HTR-8/SVneo (cell line): ENCODE data around the gene SFXN1.
"Not testable (repeated sequence)": the region's sequence is repeated elsewhere in the genome, so short reads cannot be mapped to it uniquely, and the experiment has no call there.

Experiments used
- DNase-seq: peaks from one replicate; pipeline ENCODE4 v3.0.0; 2011; ENCODE audit warnings: low spot score, mixed read lengths; ENCODE audit not compliant: insufficient read length
- FAIRE-seq: peaks from 2 replicates; lab custom pipeline; 2011; peaks lifted over from hg19 to GRCh38; lab: Jason Lieb, UNC

Gene SFXN1

GRCh38 chr5:175534070-175534932 is 55.9 kb downstream of the SFXN1 start:
- FAIRE-seq (peak; percentile 90), DNase-seq (peak; percentile 86)

- DNase-seq, FAIRE-seq: not testable (repeated sequence)
These were observed 57.0 kb downstream of the SFXN1 start for GRCh38 chr5:175535331-175535730.

- no peak for FAIRE-seq
- DNase-seq: no peak
These were observed 57.4 kb downstream of the SFXN1 start for GRCh38 chr5:175535796-175536195.

GRCh38 chr5:175538576-175538975 is 60.2 kb downstream of the SFXN1 start:
- DNase-seq: no peak
- FAIRE-seq: no peak

GRCh38 chr5:175539936-175540335 is 61.6 kb downstream of the SFXN1 start:
- FAIRE-seq (no peak), DNase-seq (no peak)

- FAIRE-seq: no peak
- DNase-seq: no peak
These were observed 62.9 kb downstream of the SFXN1 start for GRCh38 chr5:175541264-175541663.

- FAIRE-seq (no peak), DNase-seq (no peak)
These were observed 64.0 kb downstream of the SFXN1 start for GRCh38 chr5:175542232-175542965.

- no peak for FAIRE-seq
- DNase-seq: no peak
These were observed 64.5 kb downstream of the SFXN1 start for GRCh38 chr5:175542966-175543235.

GRCh38 chr5:175544108-175544511 is 65.8 kb downstream of the SFXN1 start:
- DNase-seq (no peak), FAIRE-seq (no peak)

- DNase-seq (no peak), FAIRE-seq (no peak)
These were observed 66.2 kb downstream of the SFXN1 start for GRCh38 chr5:175544586-175544985.

GRCh38 chr5:175547842-175548241 is 69.5 kb downstream of the SFXN1 start:
- FAIRE-seq (no peak), DNase-seq (no peak)

- no peak for FAIRE-seq
- no peak for DNase-seq
These were observed 70.4 kb downstream of the SFXN1 start for GRCh38 chr5:175548626-175549311.

GRCh38 chr5:175550055-175550805 is 71.9 kb downstream of the SFXN1 start:
- no peak for FAIRE-seq

GRCh38 chr5:175551266-175551665 is 72.9 kb downstream of the SFXN1 start:
- DNase-seq (no peak), FAIRE-seq (no peak)

More at GRCh38 chr5:175550055-175550805, 71.9 kb downstream of the SFXN1 start:
- no peak for DNase-seq

GRCh38 chr5:175554296-175554695 is 75.9 kb downstream of the SFXN1 start:
- FAIRE-seq (no peak), DNase-seq (no peak)

GRCh38 chr5:175555168-175555785 is 76.9 kb downstream of the SFXN1 start:
- DNase-seq (no peak), FAIRE-seq (no peak)

GRCh38 chr5:175556794-175557193 is 78.4 kb downstream of the SFXN1 start:
- FAIRE-seq (no peak), DNase-seq (no peak)

- FAIRE-seq (no peak), DNase-seq (no peak)
These were observed 79.4 kb downstream of the SFXN1 start for GRCh38 chr5:175557778-175558177.

- FAIRE-seq (no peak), DNase-seq (no peak)
These were observed 80.6 kb downstream of the SFXN1 start for GRCh38 chr5:175558801-175559480.
